Fibroblast of mammary gland (primary cell): ENCODE measurements around the gene DDX18.

Experiments used
- DNase-seq: peaks from one replicate; pipeline ENCODE4 v3.0.0-alpha.2; 2010; ENCODE audit warnings: low read depth
- H3K4me3 ChIP-seq: 2 replicates; pipeline ENCODE4 v1.5.1; 2011; ENCODE audit warnings: low read depth, mild to moderate bottlenecking, low read length, moderate library complexity; ENCODE audit not compliant: control insufficient read depth
- TF ChIP-seq, protein P1 (sequence below): conservative IDR thresholded peaks from 2 replicates; pipeline ENCODE4 v1.5.1; 2011; ENCODE audit warnings: low read depth, low read length, inconsistent platforms; ENCODE audit not compliant: control insufficient read depth, insufficient read depth

The DDX18 gene

DNA sequence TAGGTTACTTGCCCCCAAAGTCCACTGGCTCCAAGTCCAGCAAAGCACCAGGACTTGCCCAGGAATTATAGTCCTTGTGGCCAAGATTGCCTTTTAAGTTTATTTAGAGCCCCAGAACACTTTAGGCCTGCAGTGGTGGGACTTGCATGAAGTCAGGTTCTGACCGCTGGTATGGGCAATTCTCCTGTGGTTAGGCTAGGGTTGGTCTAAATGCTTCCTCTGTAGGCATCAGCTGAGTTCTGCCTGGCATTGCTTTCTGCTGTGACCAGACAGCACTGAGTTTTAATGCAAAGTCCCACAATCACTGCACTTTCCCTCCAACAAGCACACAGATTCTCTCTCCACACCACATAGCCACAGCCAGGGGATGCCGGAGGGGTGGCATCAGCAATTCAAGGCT, 64.5 kb downstream of the DDX18 start:
- H3K4me3 ChIP-seq: no peak overlapping the region
- no peak for DNase-seq
- TF ChIP-seq, protein P1, sequence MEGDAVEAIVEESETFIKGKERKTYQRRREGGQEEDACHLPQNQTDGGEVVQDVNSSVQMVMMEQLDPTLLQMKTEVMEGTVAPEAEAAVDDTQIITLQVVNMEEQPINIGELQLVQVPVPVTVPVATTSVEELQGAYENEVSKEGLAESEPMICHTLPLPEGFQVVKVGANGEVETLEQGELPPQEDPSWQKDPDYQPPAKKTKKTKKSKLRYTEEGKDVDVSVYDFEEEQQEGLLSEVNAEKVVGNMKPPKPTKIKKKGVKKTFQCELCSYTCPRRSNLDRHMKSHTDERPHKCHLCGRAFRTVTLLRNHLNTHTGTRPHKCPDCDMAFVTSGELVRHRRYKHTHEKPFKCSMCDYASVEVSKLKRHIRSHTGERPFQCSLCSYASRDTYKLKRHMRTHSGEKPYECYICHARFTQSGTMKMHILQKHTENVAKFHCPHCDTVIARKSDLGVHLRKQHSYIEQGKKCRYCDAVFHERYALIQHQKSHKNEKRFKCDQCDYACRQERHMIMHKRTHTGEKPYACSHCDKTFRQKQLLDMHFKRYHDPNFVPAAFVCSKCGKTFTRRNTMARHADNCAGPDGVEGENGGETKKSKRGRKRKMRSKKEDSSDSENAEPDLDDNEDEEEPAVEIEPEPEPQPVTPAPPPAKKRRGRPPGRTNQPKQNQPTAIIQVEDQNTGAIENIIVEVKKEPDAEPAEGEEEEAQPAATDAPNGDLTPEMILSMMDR: no peak
